RWPE1 (cell line): ENCODE measurements around the gene LRRTM4.
"Not testable (repeated sequence)": the region's sequence is repeated elsewhere in the genome, so short reads cannot be mapped to it uniquely, and the experiment has no call there.

Experiments
- CTCF ChIA-PET: fragments of 350-600 bp; sonication (Branson Sonifier 250); formaldehyde crosslinking; extraction: SDS; loops from one replicate; lab custom pipeline; 2021; lab: Yijun Ruan, JAX
- POLR2A ChIA-PET: fragments of 400-600 bp; formaldehyde crosslinking; extraction: SDS; loops from one replicate; lab custom pipeline; 2020; ENCODE audit warnings: antibody characterized with exemption; ENCODE audit not compliant: low non-redundant PET; lab: Yijun Ruan, JAX
- DNase-seq: peaks from one replicate; pipeline ENCODE4 v3.0.0; 2012; ENCODE audit warnings: low spot score
- H3K27ac ChIP-seq: fragments of 450-650 bp; 2 replicates; pipeline ENCODE4 v1.5.1; 2017
- TF ChIP-seq, protein P1 (sequence below): fragments of 450-650 bp; conservative IDR thresholded peaks from 2 replicates; pipeline ENCODE4 v1.5.1; 2017; ENCODE audit warnings: low read depth, mild to moderate bottlenecking

The LRRTM4 gene

GRCh38 chr2:77191665-77192064, 330.5 kb downstream of the LRRTM4 start:
- POLR2A ChIA-PET, result no interaction called here
- H3K27ac ChIP-seq, result no peak overlapping the region
- DNase-seq, result no peak
- CTCF ChIA-PET, result no interaction called here
- TF ChIP-seq, protein P1, sequence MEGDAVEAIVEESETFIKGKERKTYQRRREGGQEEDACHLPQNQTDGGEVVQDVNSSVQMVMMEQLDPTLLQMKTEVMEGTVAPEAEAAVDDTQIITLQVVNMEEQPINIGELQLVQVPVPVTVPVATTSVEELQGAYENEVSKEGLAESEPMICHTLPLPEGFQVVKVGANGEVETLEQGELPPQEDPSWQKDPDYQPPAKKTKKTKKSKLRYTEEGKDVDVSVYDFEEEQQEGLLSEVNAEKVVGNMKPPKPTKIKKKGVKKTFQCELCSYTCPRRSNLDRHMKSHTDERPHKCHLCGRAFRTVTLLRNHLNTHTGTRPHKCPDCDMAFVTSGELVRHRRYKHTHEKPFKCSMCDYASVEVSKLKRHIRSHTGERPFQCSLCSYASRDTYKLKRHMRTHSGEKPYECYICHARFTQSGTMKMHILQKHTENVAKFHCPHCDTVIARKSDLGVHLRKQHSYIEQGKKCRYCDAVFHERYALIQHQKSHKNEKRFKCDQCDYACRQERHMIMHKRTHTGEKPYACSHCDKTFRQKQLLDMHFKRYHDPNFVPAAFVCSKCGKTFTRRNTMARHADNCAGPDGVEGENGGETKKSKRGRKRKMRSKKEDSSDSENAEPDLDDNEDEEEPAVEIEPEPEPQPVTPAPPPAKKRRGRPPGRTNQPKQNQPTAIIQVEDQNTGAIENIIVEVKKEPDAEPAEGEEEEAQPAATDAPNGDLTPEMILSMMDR, result no peak

- ChIA-PET CTCF (no interaction called here), POLR2A (no interaction called here)
- DNase-seq, result no peak
- TF ChIP-seq, protein P1, result no peak
- H3K27ac ChIP-seq, result no peak overlapping the region
These were observed 331.3 kb downstream of the LRRTM4 start for GRCh38 chr2:77190721-77191346.

GRCh38 chr2:77185052-77185451, 337.1 kb downstream of the LRRTM4 start:
- no peak for DNase-seq
- ChIA-PET POLR2A (no interaction called here), CTCF (interaction anchor here (0.6 kb wide), 1 partner anchor 52 kb away, joined by 7 read pairs; no protein-coding TSS in a partner anchor)
- TF ChIP-seq, protein P1, result no peak
- no peak overlapping the region for H3K27ac ChIP-seq

DNA sequence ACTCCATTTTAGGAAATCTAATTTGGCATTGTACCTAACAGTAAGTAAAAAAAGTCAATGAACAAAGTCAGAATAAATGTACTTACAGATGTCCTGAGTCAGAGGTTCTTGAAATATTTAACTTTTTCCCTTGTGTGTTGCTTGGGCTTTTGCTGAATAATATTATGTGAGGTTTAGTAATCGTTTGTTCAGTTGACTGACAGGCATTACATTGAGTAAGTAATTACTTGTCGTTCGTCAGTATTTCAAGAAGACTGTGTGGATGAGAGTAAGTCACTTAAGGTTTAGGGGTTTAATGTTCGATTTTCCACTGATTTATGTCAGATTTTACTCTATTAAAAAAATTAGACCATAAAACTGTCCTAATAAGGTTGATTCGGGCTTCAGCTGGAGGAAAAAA, 342.9 kb downstream of the LRRTM4 start:
- no peak for DNase-seq
- ChIA-PET CTCF (no interaction called here), POLR2A (no interaction called here)
- TF ChIP-seq, protein P1, result no peak
- H3K27ac ChIP-seq, result no peak overlapping the region

- POLR2A ChIA-PET, H3K27ac ChIP-seq, DNase-seq, CTCF ChIA-PET: not testable (repeated sequence)
These were observed 346.9 kb downstream of the LRRTM4 start for GRCh38 chr2:77175266-77175780.

- TF ChIP-seq, protein P1, result no peak
- DNase-seq, result no peak
- ChIA-PET POLR2A (no interaction called here), CTCF (no interaction called here)
- no peak overlapping the region for H3K27ac ChIP-seq
These were observed 352.8 kb downstream of the LRRTM4 start for GRCh38 chr2:77169426-77169825.

GRCh38 chr2:77164021-77164420, 358.2 kb downstream of the LRRTM4 start:
- H3K27ac ChIP-seq, CTCF ChIA-PET, POLR2A ChIA-PET, DNase-seq: not testable (repeated sequence)
